Measurements from ENCODE around the gene SLC38A10.

Gene SLC38A10

DNA sequence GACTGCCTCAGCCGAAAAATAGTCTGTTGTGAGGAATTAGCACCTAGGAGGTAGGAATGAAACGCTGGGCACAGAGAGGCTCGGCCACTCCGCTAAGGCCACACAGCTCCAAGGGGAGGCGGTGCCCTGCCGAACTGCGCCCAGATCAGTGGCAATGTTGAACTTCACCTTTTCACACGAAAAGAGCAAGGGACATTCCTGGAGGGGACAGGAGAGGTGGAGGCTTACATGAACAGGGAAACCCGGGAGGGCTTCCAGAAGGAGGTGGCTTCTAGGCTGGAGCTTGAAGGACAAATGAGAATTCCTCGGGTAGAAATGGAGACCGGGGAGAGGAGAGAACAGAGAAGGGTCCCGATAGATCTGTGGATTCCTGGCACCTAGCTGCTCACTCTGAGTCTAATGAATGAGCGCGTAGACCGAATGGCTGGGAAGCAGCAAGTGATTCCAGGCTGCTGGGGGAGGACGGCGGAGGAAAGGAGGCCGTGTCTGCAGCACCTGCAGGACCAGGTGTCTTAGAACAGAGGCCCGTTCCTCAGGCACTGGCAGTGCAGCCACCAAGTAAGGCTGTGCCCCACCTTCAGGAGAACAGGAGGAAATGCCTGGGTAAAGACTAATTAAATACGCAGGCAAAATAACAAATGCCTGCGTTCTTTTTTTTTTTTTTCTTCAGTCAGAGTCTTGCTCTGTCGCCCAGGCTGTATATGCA lies 722 bp upstream of the SLC38A10 start:
- peak; percentile 37 for DNase-seq

DNA sequence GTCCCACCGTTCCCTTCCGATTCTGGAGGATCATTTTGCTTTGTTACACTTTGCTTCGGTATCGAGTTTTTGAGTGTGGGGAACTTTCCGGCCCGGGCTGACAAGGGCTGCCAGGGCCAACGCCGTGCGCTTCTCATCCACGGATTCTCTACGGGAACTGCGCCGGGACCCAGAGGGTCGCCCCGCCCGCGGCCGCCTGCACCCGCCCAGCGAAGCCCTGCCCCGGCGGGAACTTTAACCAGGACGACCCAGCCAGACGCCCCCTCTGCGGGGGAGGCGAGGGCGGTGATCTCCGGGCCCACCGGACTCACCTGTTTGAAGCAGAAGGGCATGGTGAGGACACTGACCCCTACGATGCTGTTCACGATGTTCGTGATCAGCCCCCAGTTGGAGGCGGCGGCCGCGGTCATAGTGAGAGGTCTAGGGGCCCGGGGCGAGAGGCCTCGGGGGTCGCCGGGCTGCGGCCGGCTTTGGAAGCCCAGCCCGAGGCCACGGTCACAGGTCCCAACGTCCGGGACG lies 536 bp downstream of the SLC38A10 start:
- no peak for DNase-seq

DNA sequence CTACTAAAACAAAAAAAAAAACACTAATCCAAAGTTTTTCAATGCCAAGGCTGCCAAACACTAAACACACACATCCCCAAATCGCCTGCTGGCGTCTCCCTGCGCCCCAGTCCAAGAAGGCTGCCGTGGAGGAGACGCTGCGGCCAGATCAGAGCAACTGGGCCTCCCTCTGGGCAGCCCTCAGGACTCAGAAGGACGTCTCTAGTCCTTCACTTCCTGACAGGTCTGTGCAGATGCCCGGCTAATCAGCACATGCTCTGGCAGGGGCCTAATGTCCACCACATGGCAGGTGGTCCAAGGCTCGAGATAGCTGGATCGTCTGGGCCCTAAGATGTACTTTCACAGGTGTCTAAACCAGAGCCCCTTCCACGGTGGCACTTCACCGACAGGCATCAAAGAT lies 2.7 kb downstream of the SLC38A10 start:
- no peak for DNase-seq

DNA sequence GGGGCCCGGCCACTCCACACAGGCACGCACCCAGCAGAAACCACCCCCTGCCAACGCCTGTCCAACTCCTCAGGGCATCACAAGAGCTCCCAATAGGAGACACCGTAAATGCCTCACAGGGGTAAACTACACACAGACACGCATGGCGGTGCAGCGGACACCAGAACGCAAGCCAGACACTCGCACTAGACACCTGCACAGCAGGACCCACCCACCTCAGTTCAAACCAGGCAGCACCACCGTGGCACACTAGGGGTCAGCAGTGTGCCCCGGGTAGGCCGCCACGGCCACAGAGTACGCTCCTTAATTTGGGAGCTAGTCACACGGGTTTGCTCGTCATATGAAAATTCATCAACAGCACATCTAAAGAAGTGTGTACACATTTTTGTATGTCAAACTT lies 3.4 kb downstream of the SLC38A10 start:
- peak; percentile 8 for DNase-seq

DNA sequence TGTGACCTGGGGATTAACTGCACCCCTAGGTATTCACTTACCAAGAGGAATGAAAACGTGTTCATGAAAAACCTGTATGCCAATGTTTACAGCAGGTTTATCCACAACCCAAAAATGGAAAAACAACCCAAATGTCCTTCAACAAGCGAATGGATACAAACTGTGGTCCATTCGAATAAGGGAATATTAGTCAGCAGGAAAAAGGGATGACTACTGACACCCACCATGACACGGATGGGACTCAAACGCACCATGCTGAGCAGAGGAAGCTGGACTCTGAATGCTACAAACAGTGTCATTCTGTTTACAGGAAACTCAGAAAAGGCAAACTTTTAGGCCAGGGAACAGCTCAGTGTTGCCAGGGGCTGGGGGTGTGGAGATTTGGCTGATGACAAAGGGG lies 4.9 kb downstream of the SLC38A10 start:
- no peak for DNase-seq

DNA sequence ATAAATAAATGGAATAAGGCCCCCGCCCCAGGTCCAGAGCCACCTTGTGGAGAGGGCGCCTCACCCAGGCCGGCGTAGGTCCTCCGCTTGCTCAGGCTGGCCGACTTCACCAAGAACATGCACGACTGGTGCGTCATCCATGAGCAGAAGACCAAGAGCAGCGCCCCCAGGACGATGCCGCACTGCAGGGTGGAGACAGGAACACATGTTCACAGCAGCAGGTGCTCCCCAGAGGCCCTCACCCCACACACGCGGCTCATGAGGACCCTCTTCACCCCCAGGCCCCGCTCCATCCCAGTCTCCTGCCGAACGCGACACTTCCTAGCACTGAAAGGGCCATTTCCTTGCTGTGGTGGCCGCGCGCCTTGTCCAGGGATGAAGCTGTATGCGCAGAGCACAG lies 5.5 kb downstream of the SLC38A10 start:
- DNase-seq = no peak

DNA sequence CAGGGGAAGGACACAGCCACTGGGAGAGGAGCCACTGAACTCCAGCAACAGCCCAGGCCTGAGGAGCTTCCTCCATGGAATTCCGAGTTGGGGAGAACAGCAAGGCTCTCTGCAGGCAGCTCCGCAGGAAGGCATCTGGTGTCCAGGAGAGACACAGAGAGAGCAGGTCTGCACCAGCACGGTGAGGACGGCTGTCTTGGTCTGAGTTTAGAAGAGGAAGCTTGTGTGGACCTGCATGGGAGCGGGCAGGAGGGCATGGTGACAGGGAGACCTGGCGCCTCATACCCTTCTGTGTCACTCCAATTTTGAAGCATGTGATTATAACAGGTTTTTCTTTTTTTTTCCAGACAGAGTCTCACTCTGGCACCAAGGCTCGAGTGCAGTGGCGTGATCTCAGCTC lies 6.4 kb downstream of the SLC38A10 start:
- DNase-seq = no peak

DNA sequence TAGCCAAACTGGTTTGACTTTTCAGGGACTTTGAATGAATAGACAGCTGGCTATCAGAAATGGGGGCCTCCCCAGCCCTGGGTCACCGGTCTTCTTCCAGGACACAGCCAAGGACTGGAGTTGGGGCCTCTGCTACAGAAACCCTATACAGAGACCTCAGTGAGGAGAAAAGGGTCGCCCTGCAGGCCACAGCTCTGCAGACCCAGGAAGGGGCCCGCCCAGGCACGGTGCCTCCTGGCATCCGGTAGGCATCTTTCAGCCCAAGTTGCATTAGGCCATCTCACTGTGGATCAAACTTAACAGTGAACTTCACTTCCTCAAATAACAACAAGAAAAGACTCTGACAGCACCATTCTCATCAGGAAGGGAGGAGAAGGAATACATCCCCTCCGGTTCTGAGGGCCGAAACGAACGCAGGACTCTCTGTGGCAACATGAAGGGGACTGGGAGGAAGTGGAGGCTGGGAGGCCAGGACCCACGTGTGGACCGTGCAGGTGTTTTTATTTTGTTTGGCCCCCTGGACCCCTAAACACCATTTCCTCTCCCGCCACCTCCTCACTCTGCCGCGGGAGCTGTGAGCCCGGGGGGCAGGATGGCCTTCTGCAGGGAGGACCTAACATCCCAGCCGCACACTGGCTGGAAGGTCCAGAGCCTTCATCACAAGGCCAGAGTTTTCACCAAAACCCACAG lies 7.2 kb downstream of the SLC38A10 start:
- no peak for DNase-seq

DNA sequence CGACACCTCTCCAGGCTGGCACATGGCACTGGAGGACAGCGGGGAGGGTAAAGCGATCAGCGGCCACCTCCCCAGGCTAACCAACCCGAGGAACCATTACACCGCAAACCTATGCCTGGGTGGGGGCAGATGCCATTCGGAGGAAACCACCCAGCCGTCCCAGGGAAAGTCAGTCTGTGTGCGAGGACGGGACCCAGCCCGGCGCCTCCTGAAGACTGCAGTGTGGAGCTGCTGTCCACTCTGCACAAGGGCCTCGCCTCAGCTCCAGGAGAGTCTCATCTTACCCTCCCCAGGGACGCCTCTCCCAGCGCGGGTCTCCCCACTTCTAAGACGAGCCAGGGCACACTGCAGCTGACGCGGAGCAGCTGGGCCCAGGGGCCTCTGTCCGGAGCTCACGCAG lies 8.0 kb downstream of the SLC38A10 start:
- no peak for DNase-seq

DNA sequence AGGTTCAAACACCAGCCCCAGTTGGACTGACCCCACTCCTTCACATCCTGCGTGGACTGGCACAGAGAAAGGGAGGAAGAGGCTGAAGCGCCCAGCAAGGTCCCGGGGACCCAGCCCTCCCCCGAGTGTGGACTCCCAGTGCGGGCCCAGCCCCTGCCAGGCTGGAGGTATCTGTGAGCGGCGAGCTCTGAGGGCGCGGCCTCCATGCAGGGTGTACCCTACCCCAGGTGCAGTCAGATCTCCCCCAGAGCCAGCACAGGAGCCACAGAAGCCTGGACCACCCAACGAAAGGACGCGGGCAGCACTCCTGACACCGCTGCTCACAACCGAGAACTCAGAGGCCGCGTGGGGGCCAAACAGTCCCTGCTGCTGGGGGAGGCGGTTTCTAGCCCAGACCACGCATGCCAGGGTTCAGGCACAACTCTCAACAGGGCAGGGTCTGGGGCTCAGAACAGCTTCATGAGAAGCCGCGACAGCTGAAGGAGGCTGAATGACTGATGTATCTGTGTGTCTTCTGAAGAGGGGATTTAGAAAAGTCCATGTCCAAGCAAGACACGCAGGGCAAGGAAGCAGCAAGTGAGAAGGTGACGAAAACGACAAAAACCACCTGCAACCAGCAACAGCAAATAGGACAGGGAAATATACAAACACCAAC lies 8.5 kb downstream of the SLC38A10 start:
- no peak for DNase-seq

DNA sequence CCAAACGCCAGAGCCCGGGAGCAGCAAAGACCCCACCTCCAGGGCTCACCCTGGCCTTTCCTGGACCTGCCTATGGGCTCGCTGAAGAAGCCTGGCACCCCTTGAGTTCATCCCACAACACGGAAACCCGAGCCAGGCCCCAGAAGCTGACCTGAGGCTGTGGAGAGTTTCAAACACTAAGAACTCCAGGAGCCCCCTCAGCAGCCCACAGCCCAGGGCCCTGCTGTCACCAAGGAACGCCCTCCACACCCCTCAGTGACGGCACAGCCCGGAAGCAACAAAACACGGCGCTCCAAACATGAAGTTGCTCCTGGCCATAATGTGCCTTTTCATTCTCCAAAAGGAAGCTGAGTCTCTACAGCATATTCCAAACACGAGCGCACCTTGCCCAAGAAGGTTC lies 9.2 kb downstream of the SLC38A10 start:
- DNase-seq = no peak

DNA sequence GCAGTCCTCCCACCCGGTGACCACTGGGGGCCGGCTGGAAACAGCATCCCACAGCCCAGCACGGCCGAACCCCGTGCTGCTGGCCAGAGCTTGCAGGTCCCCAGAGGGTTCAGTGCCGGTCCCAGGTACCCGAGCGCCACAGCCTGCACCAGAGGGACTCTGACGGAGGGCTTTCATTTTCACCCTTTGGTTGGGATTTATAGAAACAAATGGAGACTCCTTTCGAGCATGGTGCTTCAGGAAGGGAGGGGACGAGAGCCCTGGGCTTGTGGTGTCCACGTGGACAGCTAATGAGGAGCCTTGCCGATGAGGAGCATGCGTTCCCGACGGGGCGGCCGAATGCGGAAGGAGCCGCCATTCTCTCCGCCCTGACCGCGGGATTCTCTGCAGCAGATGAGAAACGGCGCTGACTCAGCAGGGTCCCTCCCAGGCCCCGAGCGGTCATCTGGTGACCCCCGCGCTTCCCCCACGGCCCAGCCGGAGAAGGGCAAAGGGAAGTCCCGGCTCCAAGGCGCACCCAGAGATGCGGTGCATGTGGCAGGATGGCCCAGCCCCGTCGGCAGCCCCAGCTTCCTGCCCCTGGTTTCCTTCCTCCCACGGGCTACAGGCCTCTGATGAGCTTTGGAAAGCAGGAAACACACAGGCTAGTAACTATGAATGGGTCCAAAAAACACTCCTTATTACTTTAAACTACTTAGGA lies 9.8 kb downstream of the SLC38A10 start:
- no peak for DNase-seq

DNA sequence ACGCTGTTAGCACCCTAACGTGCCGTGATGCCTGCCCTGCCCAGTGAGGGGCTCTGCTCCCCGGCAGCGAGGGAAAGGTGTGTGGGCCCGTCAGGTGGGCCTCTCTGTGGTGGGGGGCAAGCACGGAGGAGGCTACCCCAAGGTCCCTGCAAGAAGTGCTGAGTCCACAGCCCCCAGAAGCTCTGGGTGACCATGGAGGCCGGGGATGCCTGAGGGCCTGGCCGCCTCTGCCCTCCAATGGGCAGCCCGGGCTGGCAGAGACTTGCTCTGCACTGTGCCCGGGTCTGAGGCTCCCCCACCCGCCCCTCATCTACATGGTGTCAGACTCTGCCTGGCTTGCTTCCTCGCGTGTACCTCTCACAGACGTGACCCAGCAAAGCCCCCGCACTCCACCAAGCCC lies 12.2 kb downstream of the SLC38A10 start:
- no peak for DNase-seq

DNA sequence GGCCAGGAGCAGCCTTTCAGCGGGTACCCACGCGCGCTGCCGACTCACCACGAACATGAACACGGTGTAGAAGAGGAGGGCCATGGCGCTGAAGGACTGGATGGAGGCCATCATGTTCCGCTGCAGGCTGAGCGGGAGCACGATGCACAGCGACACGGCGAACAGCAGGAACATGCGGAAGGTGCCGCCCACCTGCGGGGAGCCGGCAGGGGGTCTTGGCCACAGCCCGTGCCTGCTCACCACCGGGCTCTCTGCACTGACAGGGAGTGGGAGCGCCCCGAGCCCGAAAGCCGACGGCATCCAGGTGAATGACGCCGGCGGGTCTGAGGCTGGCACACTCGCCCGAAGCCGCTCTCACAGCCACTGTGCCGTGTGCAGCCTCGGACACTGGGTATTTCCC lies 13.0 kb downstream of the SLC38A10 start:
- no peak for DNase-seq

DNA sequence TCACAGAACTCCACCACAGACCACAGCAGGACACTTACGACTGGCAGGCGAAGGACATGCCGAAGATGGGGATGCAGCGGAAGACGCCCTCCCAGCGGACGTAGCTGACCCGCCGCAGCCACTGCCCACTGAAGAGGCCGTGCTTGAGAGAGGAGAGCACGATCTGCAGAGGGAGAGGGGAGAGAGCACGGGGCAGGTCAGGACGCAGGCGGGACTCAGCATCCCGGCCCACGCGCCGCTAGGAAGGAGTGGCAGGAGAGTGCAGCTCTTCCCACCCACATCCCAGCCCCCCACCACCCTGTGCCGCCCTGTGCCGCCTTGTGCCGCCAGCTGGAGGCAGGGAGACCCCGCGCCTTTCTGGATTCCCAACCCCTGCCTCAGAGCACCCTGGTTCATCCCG lies 14.5 kb downstream of the SLC38A10 start:
- DNase-seq = no peak

DNA sequence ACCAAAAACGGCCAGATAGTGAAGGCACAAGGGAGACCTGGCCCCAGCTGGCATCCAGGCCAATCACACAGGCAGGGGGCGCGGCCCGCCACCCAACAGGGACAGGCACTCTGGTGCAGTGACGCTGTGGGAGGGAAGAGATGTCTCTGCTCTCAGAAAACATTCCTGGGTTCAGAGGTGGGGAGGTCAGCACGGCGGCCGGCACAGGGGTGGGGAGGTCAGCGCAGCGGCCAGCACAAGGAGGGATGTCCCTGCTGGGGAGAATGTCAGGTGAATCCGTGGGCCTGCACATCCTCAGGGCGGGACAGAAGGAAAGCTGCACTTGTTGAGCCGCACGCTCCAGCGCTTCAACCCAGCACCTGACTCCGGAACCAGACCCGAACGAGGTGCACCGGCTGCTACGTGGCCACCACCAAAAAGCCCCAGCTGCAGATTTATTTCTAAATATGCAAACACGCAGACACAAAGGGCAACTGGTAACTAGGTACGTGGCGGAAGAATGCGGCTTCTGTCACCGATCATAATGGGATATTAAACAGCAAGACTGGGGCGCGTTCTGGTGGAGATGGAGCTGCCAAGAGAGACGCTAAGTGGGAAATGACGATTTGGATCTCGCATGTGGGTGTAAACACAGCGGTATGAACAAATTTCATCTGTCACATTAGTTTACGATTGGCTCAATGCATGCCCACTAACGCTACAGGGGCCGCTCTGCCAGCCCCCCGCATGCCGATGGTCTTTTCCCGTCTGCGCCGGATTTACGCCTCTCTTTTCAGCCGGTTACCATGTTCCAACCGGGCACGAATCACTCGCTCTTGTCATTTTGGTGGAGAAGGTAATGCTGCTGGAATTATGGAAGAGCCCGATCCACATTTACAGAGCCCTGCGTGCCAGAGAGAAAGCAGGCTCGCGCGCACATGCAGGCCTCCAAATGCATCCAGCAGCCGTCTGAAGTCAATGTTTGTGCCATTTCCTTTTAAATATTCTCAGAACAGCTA lies 15.5 kb downstream of the SLC38A10 start:
- DNase-seq = no peak

DNA sequence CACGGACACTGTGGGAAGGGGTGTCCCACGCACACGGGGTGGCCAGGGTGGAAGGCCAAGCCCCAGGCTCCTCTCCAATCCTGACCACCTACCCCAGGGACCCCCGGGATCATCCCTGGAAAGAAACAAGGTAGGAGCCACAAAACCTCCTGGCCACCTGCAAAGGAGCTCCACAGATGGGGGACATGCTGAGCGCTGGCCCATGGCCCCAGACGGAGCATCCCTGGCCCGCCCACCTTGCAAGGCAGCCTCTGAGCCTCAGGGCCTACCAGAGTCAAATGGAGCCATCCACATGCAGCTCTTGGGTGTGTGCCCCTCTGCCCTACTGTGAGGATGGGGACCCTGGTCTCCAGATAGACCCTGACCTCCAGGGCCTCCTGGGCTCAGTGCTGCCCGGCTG lies 16.3 kb downstream of the SLC38A10 start:
- no peak for DNase-seq

DNA sequence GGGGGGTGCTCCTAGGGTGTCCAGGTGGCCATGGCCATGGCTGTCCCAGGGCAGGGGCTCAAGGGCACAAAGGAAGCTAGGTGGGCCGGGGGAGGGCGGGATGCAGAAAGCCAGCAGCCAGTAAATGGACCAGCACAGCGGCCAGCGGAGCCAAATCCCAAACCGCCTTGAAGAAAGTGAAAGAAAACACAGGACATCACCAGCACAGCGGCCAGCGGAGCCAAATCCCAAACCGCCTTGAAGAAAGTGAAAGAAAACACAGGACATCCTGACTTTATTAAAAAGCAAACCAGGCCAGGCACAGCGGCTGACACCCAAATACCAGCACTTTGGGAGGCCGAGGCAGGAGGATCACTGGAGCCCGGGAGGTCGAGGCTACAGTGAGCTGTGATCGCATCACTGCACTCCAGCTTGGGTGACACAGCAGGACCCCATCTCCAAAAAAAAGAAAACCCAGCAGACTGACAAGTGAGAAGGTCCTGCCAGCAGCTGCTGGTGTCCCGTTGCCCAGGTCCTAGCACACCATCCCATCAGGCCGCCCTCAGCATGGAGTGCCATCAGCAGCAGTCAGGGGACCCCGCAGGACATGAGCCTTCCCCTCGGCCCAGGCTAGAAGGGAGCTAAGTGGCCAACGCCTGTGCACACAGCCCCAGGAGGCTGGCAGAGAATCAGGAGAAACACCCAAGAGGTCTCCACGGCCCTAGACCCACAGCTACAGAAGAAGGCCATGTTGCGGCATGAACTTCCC lies 17.0 kb downstream of the SLC38A10 start:
- no peak for DNase-seq

DNA sequence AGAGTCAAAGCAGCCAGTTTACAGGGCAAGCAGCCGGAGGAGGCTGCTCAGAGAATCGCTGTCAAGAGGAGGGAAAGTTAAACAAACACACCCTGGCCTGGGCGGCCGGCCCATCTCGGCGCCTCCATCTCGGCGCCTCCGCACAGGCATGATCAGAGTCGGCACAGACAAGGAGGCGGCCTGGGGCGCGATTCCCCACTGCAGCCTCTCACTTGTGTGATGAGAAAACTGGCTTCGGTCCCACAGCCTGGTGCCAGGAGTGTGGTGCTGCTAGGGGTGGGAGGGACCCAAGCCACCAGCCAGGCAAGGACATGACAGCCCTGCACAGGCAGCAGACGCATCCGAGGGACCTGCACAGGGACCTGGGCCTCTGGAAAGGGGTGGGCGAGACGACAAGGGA lies 17.7 kb downstream of the SLC38A10 start:
- DNase-seq = no peak

DNA sequence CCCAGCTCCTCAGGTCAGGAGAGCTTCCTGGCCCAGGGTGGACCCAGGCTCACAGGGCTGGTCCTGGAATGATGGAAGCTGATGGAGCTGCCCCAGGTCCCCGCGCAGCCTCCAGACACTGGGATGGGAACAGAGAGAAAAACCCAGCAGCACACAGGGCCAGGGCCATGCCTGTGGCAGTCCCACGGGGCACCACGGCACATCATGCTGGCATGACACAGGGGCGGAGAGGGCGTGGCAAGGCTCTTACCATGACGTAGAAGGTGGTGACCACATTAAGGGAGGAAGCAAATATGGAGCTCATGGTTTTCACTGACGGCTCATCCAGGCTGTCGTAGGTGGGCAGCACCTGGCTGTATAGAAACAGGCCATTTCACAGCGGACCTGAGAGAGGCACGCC lies 18.3 kb downstream of the SLC38A10 start:
- no peak for DNase-seq

DNA sequence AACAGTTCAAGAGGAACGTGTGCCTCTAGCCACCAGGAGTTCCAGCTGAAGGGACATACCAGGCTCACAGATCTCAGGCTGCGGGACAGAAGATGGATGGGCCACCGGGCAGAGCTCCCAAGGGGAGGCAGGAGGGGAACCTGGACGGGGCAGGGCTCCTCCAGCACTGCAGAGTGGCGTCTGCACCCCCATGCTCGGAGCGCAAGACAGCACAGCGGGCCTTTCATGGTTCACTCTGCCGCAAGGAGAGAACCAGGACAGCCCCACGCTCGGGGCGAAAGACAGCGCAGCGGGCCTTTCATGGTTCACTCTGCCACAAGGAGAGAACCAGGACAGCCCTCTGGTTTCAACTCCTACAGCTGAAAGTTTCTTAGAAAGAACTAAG lies 20.6 kb downstream of the SLC38A10 start:
- no peak for DNase-seq

Data from NCI-H774 (cell line).